GM19452 (cell line): Measurements from ENCODE around the gene LSP1.

Experiments
- ATAC-seq: cut with Tn5 transposase; IDR thresholded peaks from one replicate; pipeline ENCODE4 v1.9.1; 2021; ENCODE audit not compliant: unreplicated experiment

LSP1 gene

GRCh38 chr11:1913271-1914060 lies 60.6 kb downstream of the LSP1 start:
- ATAC-seq = no peak

GRCh38 chr11:1915795-1916131 lies 62.9 kb downstream of the LSP1 start:
- ATAC-seq = no peak

GRCh38 chr11:1916132-1916985 lies 63.5 kb downstream of the LSP1 start:
- no peak for ATAC-seq

- ATAC-seq = no peak
These were observed 64.2 kb downstream of the LSP1 start for GRCh38 chr11:1916986-1917522.

GRCh38 chr11:1917523-1918435 lies 64.9 kb downstream of the LSP1 start:
- no peak for ATAC-seq

- ATAC-seq = no peak
These were observed 65.8 kb downstream of the LSP1 start for GRCh38 chr11:1918436-1919315.

GRCh38 chr11:1919391-1920127 lies 66.7 kb downstream of the LSP1 start, which contains the start of gene TNNT3:
TNNT3 (plus strand) TSS chr11:1919703; CDS start chr11:1922875, 3,172 bp downstream.
- ATAC-seq = no peak

- no peak for ATAC-seq
These were observed 67.4 kb downstream of the LSP1 start for GRCh38 chr11:1920128-1920908.

GRCh38 chr11:1920909-1921573 lies 68.2 kb downstream of the LSP1 start:
- ATAC-seq = no peak

GRCh38 chr11:1921574-1922141 lies 68.8 kb downstream of the LSP1 start:
- no peak for ATAC-seq

- ATAC-seq = no peak
These were observed 69.7 kb downstream of the LSP1 start for GRCh38 chr11:1922481-1923081.

- no peak for ATAC-seq
These were observed 70.5 kb downstream of the LSP1 start for GRCh38 chr11:1923201-1923956.

GRCh38 chr11:1924181-1924580 lies 71.3 kb downstream of the LSP1 start:
- ATAC-seq = no peak

- no peak for ATAC-seq
These were observed 71.9 kb downstream of the LSP1 start for GRCh38 chr11:1924646-1925372.

- ATAC-seq = no peak
These were observed 72.7 kb downstream of the LSP1 start for GRCh38 chr11:1925373-1926155.
